Posterior vena cava (tissue), 2 donors: ENCODE data around the gene FAM163B. TPM values are rescaled to one million over a fixed set of nuclear protein-coding genes. Genes with fewer than 3 reads are reported as not detected.

Experiments
- DNase-seq: peaks from one replicate; pipeline ENCODE4 v3.0.0-alpha.2; 2020; ENCODE audit warnings: low spot score
- intact Hi-C, 2 donors: fragments of 100-400 bp; cut with DNase I; formaldehyde crosslinking; loops; one replicate each; pipeline versions ENCODE4 v1.14.1 to v1.14.2; 2022 to 2023
- total RNA-seq, 2 donors: library from RNA; stranded (reverse); fragmentation: NEBNext Ultra II Directional; extraction: Animal tissue kit (Norgen Biotek cat#: 25700); gene quantifications; one replicate each; pipeline ENCODE4 v1.2.1, GENCODE V29; 2021
- donor health status: DM: yes; HTN: yes; CAD: no.
- donor health status: DM: yes; HTN: yes; CAD: no.

Gene FAM163B
- total RNA-seq, 2 donors from 2014 or later = not detected

- no peak for DNase-seq
- intact Hi-C loops = loop anchor here (10.0 kb wide), 2 partner anchors 79 to 119 kb away; no protein-coding TSS in a partner anchor
Measured at GRCh38 chr9:133605446-133605845, 3.7 kb downstream of the FAM163B start.

GRCh38 chr9:133604856-133605255 lies 4.3 kb downstream of the FAM163B start:
- DNase-seq = no peak

GRCh38 chr9:133604214-133604613 lies 5.0 kb downstream of the FAM163B start:
- intact Hi-C loops = loop anchor here (10.0 kb wide), 2 partner anchors 81 to 121 kb away; no protein-coding TSS in a partner anchor

More at GRCh38 chr9:133604856-133605255, 4.3 kb downstream of the FAM163B start:
- intact Hi-C loops = loop anchor here (10.0 kb wide), 2 partner anchors 80 to 120 kb away; no protein-coding TSS in a partner anchor

GRCh38 chr9:133603135-133603927 lies 5.9 kb downstream of the FAM163B start:
- intact Hi-C loops = loop anchor here (10.0 kb wide), 2 partner anchors 81 to 121 kb away; no protein-coding TSS in a partner anchor
- no peak for DNase-seq

More at GRCh38 chr9:133604214-133604613, 5.0 kb downstream of the FAM163B start:
- DNase-seq = no peak

- DNase-seq = no peak
- intact Hi-C loops = loop anchor here (10.0 kb wide), 2 partner anchors 83 to 123 kb away; no protein-coding TSS in a partner anchor
Measured at GRCh38 chr9:133602277-133602676, 6.9 kb downstream of the FAM163B start.

GRCh38 chr9:133601746-133602145 lies 7.4 kb downstream of the FAM163B start:
- DNase-seq = no peak
- intact Hi-C loops = loop anchor here (10.0 kb wide), 2 partner anchors 83 to 123 kb away; no protein-coding TSS in a partner anchor

- DNase-seq = no peak
- intact Hi-C loops = loop anchor here (10.0 kb wide), 2 partner anchors 84 to 124 kb away; no protein-coding TSS in a partner anchor
Measured at GRCh38 chr9:133600739-133601138, 8.4 kb downstream of the FAM163B start.

- intact Hi-C loops = loop anchor here (10.0 kb wide), 2 partner anchors 85 to 125 kb away; no protein-coding TSS in a partner anchor
- DNase-seq = no peak
Measured at GRCh38 chr9:133599470-133600173, 9.6 kb downstream of the FAM163B start.

- DNase-seq = no peak
- intact Hi-C loops = no loop called here
Measured at GRCh38 chr9:133598978-133599377, 10.2 kb downstream of the FAM163B start.

- no peak for DNase-seq
- intact Hi-C loops = no loop called here
Measured at GRCh38 chr9:133597316-133597957, 11.8 kb downstream of the FAM163B start.

- no peak for DNase-seq
- intact Hi-C loops = no loop called here
Measured at GRCh38 chr9:133595910-133596309, 13.3 kb downstream of the FAM163B start.

GRCh38 chr9:133594310-133594709 lies 14.9 kb downstream of the FAM163B start:
- DNase-seq = no peak
- intact Hi-C loops = no loop called here

- DNase-seq = no peak
- intact Hi-C loops = no loop called here
Measured at GRCh38 chr9:133593587-133594253, 15.5 kb downstream of the FAM163B start.

GRCh38 chr9:133592731-133593409 lies 16.3 kb downstream of the FAM163B start:
- intact Hi-C loops = no loop called here

GRCh38 chr9:133591985-133592384 lies 17.2 kb downstream of the FAM163B start:
- intact Hi-C loops = no loop called here
- no peak for DNase-seq

More at GRCh38 chr9:133592731-133593409, 16.3 kb downstream of the FAM163B start:
- no peak for DNase-seq

GRCh38 chr9:133591116-133591910 lies 17.9 kb downstream of the FAM163B start:
- DNase-seq = no peak
- intact Hi-C loops = no loop called here

GRCh38 chr9:133590231-133590855 lies 18.8 kb downstream of the FAM163B start:
- intact Hi-C loops = no loop called here

More at GRCh38 chr9:133590231-133590855, 18.8 kb downstream of the FAM163B start:
- DNase-seq = no peak
